ENCODE data around the gene XRCC3. TPM values are rescaled to one million over a fixed set of nuclear protein-coding genes. Genes with fewer than 3 reads are reported as not detected.
"Not testable (repeated sequence)": the region's sequence is repeated elsewhere in the genome, so short reads cannot be mapped to it uniquely, and the experiment has no call there.

Gene XRCC3
- total RNA-seq, 1 donor from 2014 or later, result 7.0 TPM

DNA sequence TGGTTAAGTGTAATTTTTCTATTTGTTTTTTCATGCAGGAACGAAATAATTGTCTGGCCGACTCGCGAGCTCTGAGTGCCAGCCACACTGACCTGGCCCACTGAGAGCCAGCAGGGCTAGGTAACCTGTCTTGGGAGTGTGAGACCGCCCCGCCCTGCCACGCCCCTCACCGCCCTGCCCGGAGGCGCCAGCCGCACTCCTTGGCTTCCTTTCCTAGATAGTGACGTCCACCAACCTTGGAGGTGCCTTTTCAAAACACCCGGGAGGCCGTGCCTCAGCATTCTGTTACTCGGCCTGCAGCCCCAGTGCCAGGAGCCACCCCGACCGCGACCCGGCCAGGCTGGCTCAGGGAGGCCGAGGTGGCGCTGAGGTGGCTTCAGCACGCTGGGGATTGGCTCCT, 21.7 kb downstream of the XRCC3 start:
- no peak for DNase-seq

DNA sequence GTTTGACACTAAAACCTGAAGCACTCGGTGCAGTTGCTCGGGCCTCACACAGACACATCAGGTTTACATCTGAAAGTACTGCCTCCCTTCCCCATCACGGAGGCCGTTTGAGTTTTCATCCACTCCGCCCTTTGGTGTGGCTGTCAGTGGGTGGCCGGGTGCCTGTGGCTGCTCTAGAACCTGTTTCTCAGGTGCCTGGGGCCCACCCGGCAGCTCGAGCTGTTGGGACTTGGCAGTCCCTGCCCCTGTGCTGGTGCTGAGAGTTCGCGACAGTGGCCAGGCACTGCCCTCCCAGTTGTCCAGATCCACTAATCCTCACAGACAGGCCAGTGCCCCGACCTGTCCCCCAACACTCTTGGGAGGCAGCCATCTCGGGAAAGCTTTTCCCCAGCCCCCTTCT, 22.4 kb downstream of the XRCC3 start:
- DNase-seq, result no peak

DNA sequence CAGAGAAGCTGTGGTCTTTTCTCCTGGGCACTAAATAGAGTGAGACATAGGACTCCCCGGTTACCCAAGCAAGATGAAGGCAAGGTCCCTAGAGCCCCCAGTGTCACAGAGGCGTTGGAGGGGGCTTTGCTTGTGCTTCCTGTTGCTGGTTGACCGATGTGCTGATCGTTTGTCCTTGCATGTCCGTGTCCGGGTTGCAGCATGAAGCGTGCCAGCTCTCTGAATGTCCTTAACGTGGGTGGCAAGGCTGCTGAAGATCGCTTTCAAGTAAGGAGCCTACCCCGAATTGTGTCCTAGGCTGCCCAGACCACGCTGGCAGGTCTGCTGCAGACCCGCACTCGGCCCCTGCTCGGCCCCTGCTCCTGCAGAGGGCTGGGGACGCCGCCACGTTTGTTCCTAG, 23.1 kb downstream of the XRCC3 start:
- DNase-seq, result no peak

- DNase-seq, result not testable (repeated sequence)
Observed at GRCh38 chr14:103691655-103692054, 23.6 kb downstream of the XRCC3 start.

DNA sequence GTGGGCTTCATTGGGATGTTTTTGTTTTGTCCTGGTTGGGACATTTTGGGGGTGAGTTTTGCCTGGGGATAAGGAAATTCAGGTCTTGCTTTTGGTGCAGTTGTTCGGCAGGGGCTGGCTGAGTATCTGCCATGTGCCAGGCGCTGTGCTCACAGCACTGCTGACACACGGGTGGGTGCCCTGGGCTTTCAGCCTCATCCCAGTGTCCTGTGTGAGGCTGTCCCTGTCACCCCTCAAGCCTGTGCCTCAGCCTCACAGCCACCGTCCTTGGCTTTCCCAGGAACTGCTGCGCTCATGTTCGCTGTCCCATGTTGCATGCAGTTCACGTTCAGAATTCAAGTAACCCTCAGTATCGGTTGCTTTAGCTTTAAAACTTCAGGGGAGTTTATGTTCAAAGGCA, 24.9 kb downstream of the XRCC3 start:
- DNase-seq, result no peak

- no peak for DNase-seq
Observed at GRCh38 chr14:103688906-103689902, 26.0 kb downstream of the XRCC3 start.

DNA sequence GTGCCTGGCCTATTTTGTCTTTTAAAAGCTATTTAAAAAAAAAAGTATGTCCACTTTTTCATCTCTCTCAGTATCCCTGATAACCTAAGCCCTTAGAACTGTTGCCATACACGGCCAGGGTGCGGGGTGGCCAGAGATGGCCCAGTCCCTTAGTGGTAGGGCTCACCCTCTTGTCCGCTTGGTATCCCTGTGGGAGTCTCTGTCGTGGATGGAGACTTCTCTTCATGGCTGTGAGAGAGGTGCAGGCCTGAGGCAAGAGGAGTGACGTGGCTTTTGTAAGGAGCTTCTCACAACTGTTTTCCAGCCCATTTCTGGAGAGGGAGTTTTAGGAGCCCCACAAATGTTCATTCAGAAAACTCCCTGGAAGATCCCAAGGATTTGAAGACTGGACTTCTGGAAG, 26.8 kb downstream of the XRCC3 start:
- DNase-seq, result no peak

DNA sequence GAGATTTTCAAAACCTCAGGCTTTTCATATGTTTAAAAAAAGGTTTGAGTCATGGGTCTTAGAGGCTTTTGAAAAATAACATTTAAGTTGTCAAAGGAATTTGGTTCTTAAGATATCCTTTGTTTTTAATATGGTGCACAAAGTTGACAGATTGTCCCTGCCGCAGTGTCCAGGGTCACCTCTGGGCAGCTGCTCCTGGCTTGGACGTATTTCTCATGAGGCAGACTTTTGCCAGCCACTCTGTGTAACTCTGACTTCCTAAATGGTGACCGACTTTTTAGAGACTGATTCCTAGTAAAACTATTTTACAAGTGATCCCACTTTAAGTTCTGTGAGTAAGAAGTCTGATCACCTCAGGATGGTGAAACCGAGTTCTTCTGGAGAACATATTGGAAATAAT, 27.5 kb downstream of the XRCC3 start:
- DNase-seq, result no peak

DNA sequence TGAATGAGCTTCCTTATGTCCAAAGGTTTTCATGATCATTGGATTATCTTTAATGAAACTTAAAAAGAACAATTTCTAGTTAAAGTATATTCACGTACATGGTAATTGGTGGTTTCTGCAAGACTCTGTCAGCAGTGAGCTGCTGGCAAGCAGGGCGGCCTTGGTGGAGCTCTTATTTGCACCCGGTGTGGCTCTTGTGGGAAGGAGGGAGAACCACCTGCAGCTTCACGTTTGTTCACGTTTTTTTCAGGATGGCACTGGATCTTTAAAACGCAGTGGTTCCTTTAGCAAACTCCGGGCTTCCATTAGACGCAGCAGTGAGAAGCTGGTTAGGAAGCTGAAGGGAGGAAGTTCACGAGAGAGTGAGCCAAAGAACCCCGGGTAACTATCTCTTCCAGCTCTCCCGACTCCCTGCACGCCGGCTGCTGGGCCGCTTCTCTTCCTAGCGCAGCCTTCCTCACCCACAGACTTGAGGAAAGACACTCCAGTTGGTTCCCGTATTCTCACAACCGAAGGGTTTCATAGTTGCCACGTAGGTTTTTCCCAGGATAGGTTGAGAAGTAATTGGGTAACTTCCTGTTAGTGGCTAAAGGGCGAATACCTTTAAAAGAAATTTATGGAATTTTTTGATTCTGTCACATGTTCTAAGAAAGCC, 28.3 kb downstream of the XRCC3 start:
- DNase-seq, result no peak

GRCh38 chr14:103685276-103686211, 29.7 kb downstream of the XRCC3 start:
- no peak for DNase-seq

DNA sequence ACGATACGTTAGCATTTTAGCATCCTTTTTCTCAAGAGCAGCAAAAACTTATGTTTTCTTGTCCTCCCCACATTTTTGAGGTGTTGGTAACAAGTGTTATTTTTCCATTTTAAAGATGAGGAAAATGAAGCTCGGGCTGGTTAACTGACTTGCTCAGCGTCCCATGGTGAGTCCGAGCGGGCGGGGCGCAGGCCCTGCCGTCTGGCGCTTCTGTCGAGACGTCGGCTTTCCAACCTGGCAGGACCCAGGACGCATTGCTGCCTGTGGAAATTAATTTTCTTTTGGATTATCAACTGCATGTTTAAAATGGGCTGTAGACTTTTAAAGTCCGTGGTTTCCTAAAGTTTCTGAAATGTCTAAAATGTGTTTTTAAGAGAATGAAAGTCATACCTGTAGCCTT, 30.4 kb downstream of the XRCC3 start:
- DNase-seq, result no peak

DNA sequence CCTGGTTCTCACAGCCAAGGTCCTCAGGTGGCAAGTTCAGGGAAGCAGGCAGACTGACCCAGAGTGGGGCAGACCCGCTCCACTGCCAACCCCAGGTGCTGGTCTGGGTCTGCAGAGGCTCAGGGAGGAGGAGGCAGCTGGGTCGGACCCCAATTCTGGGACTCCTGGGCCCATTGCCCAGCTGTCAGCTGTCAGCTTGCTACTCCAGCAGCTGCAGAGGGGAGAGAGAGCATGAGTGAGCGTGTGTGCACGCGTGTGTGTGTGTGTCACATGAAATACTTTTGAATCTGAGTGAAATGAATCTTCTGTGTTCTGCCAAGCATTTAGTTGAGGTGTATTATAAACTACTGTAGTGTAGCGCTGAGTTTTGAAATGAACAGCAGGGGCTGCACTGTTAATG, 30.8 kb downstream of the XRCC3 start:
- DNase-seq, result no peak

DNA sequence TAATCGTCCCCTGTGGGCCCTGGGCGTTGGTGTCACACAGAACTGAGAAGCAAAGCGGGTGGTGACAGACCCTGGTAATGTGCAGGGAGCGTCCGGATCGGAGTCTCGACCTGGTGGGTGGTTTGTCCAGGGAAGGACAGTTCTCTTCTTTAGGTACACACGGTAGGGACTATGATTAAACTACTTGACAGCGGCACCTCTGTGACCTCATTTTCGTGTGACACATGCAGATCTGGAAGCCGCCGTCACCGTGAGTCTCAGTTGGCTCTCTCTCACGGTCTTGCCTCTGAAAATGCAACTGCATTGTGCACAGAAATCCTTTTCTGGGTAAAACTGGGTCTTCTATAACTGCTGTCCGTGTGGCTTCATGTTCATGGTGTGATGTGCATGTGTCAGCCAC, 32.1 kb downstream of the XRCC3 start:
- DNase-seq, result no peak

DNA sequence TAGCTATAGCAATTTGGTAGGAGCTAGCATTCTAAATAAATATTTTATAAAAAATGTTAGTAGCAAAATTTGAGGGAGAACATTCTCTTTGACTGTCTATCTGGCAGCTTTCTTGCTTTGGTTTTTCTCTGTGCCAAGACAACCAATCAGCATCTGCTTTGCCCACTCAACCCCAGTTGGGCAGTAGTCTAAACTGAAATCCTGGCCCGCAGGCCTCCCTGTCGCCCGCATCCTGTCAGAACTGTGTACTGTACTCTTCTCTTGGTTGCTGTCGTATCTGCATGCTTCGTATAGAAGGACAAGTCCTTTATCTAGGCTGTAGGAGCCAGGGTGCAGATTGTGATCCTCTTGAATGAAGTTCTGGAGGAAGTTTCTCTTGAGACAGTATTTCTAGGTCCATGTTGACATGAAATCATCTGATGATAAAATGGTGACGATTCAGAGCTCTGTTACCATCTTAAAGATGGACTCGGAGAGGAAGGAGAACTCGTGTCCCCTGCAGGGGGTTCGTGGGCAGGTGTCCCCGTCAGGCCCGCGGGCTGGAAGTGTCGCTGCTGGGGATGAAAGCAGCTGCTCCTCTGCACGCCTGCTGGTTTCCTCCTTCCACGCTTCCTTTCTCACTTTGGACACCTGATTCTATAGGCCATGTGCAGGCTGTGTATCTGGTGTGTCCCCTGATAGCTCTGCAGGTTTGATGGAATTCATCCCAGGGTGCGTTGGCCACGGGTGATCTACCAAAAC, 34.6 kb downstream of the XRCC3 start:
- no peak for DNase-seq

- no peak for DNase-seq
Observed at GRCh38 chr14:103679351-103679750, 35.9 kb downstream of the XRCC3 start.

DNA sequence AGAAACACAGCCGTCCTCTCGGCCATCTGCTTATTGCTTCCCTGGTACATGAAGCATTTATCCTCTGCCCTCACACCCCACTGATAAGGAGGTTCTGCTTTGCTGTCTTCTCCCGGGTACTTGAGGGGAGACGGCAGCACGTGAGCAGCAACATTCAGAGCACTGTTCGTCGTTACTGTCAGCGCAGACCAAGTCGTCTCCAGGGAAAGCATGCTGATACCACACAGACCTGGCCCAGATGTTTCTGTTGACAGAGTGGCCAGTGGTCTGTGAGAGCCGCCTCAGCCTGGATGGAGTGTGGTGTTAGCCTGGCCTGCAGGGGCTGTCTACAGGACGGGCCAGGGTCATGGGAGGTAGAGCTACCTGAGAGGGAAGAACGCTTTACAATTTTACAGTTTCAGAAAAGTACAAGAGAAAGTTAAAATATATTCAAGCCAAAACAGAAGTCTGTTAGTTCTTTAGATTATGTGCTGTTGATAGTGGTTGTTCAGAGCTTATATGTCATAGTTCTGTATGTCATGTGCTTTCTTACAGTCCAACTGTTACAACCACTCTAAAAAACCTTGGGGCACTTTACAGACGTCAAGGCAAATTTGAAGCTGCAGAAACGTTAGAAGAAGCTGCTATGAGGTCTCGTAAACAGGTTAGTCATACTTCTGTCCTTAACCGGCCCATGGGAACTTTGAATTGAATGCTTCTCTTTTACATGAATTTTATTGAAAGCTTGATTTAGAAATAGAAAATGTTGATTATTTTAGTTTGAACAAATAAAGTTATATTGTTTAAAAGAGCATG, 38.2 kb downstream of the XRCC3 start:
- no peak for DNase-seq

DNA sequence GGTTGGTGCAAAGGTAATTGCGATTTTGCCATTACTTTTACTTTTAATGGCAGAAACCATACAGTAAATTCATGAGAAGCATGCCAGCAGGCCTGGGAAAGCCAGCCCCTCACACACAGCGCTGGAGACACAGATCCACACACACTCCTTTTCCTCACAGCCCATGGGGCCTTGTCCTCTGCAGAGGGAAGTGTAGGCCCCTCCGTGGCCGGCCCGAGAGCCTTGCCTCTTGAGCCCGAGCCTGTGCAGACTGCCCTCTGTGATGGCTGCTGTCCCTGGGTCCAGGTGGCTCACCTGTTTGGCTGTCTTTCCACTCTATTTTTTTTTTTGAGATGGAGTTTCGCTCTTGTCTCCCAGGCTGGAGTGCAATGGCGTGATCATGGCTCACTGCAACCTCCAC, 39.3 kb downstream of the XRCC3 start:
- DNase-seq, result no peak

- no peak for DNase-seq
Observed at GRCh38 chr14:103671911-103672310, 43.3 kb downstream of the XRCC3 start.

- no peak for DNase-seq
Observed at GRCh38 chr14:103669370-103669769, 45.9 kb downstream of the XRCC3 start.

DNA sequence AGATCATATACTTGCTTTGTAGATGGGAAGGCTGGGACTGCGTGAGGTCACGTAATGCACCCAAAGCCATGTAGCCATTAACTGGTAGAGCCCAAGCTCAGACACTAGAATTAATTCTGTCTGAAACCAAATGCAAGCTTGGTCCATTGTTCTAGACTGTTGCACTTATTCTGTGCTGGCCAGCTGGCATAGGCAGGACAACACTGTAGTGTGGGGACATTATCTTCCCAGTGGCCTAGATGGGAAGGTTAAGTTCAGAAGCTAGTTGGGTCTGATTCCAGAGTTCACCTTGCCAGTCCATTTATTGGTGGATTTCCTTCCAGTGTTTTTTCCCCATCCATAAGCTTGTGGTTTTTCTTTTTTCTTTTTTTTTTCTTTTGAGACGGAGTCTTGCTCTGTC, 47.1 kb downstream of the XRCC3 start:
- no peak for DNase-seq

- DNase-seq, result no peak
Observed at GRCh38 chr14:103667671-103668070, 47.6 kb downstream of the XRCC3 start.
